D721Med (cell line): ENCODE data around the gene MMP7.

ENCODE experiments used
- DNase-seq: peaks from one replicate; pipeline ENCODE4 v3.0.0; 2011; ENCODE audit warnings: low spot score; ENCODE audit not compliant: insufficient read length
- FAIRE-seq: peaks from 2 replicates; lab custom pipeline; 2011; peaks lifted over from hg19 to GRCh38; lab: Jason Lieb, UNC
- CTCF ChIP-seq: IDR thresholded peaks from 2 replicates; pipeline ENCODE4 v1.5.1; 2012; ENCODE audit warnings: mild to moderate bottlenecking, control low read depth; ENCODE audit not compliant: insufficient read depth; ENCODE audit errors: missing control alignments

The MMP7 gene

DNA sequence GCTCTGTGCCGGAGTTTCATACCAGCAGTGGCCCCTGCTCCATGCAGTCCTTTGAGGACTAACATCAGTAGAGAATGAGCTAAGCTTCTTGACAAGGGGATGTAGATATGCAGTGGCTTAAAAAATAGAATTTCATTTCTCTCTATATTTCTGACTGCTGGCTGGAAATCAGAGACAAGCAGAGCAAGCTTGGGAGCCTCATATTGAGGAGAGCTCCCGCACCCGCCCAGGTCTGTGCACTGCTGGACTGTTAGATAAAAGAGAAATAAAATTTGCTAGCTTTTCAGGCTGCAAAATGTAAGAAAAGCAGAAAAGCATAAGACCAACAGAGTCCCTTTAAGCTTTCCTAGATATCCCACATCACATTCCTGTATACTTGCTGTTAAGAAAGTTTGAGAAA lies 31.4 kb downstream of the MMP7 start:
- no peak for DNase-seq
- no peak for TF ChIP-seq CTCF
- no peak for FAIRE-seq

DNA sequence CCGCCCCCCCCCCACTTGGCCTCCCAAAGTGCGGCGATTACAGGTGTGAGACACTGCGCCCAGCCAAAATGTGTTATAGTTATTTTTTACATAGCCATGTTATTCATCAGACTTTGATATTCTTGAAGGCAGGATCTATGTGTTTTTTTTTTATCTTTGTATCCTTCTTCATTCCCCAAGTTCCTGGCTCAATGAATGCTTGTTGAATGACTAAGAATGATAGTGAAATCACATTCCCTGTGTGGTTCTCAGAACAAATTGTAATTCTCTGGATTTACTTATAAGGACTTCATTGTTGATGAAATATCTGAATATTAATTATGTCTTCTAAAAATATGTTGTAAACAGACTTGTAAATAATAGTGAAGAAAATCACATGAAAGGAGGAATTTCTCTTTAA lies 33.5 kb downstream of the MMP7 start:
- no peak for DNase-seq
- TF ChIP-seq CTCF, result no peak
- no peak for FAIRE-seq

- DNase-seq (peak; percentile 19), FAIRE-seq (peak; percentile 60)
- peak; percentile 74 for TF ChIP-seq CTCF
Observed at GRCh38 chr11:102495161-102496042, 35.1 kb downstream of the MMP7 start.

DNA sequence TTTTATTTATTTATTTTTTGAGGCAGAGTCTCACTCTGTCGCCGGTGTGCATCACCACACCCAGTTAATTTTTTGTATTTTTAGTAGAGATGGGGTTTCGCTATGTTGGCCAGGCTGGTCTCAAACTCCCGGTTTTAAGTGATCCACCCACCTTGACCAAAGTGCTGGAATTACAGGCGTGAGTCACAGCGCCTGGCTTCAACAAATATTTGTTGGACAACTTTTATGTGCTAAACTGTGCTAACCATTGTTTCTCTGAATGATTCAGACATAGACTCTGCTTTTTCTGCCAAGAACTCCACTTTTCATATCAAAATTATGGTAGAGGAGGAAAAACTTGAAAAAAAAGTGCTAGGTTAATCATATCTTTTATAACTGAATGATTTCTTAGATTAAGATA lies 36.3 kb downstream of the MMP7 start:
- DNase-seq (no peak), FAIRE-seq (no peak)
- no peak for TF ChIP-seq CTCF

DNA sequence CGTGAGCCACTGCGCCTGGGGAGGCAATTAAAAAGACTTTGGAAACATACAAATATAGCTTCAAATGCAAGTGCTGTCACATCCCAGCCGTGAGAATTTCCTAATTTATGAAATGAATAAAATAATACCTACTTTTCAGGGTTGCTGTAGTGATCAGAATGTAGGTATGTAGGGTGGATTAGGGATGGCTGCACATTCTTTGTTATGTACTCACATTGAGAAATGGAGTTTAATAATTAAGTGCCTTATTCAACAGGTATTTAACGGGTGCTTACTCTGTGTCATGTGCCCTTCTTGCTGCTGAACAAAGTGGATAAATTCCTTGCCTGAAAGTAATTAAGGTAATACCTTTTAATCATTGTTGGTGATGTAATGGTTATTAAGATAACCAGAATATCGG lies 37.0 kb downstream of the MMP7 start:
- DNase-seq (no peak), FAIRE-seq (no peak)
- no peak for TF ChIP-seq CTCF

DNA sequence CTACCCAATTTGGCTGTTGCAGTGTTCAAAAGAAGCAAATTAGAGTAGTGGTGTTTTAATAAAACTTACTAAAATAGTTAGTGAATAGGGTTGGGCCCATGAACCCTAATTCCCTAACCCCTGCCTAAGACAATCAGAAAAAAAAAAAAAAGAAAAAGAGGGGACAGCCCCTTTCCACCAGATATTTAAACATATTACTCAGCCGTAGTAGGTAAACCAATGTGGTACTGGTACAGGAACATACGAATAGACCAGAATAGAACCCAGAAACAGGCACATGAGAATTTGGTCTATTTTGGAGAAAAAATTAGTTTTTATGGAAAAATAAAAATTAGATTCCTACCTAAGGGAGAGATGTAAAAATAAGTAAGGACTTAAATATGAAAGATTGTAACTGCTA lies 38.6 kb downstream of the MMP7 start:
- FAIRE-seq, result no peak
- TF ChIP-seq CTCF, result no peak
- no peak for DNase-seq
